HG03064 (cell line): ENCODE measurements around the gene ANKRD55.
"Not testable (repeated sequence)": the region's sequence is repeated elsewhere in the genome, so short reads cannot be mapped to it uniquely, and the experiment has no call there.

ENCODE experiments used
- ATAC-seq: cut with Tn5 transposase; IDR thresholded peaks from one replicate; pipeline ENCODE4 v1.9.1; 2021; ENCODE audit warnings: low read depth; ENCODE audit not compliant: unreplicated experiment

The ANKRD55 gene

GRCh38 chr5:56233230-56233629 is at the start of gene ANKRD55:
Gene ANKRD55, minus strand, starts transcription at chr5:56233330. Its CDS starts 417 bp downstream, at chr5:56232913.
- ATAC-seq: no peak

- ATAC-seq: no peak
Observed at GRCh38 chr5:56282216-56282615, 49.1 kb upstream of the ANKRD55 start.

- no peak for ATAC-seq
Observed at GRCh38 chr5:56281489-56282165, 48.5 kb upstream of the ANKRD55 start.

- no peak for ATAC-seq
Observed at GRCh38 chr5:56279979-56280378, 46.8 kb upstream of the ANKRD55 start.

- ATAC-seq: no peak
Observed at GRCh38 chr5:56279291-56279690, 46.2 kb upstream of the ANKRD55 start.

GRCh38 chr5:56278335-56278753 is 45.2 kb upstream of the ANKRD55 start:
- no peak for ATAC-seq

GRCh38 chr5:56277573-56277972 is 44.4 kb upstream of the ANKRD55 start:
- ATAC-seq: no peak

- ATAC-seq: no peak
Observed at GRCh38 chr5:56273376-56273955, 40.3 kb upstream of the ANKRD55 start.

- no peak for ATAC-seq
Observed at GRCh38 chr5:56272765-56273164, 39.6 kb upstream of the ANKRD55 start.

- ATAC-seq: peak; percentile 84
Observed at GRCh38 chr5:56270568-56271392, 37.6 kb upstream of the ANKRD55 start.

- no peak for ATAC-seq
Observed at GRCh38 chr5:56270058-56270457, 36.9 kb upstream of the ANKRD55 start.

- no peak for ATAC-seq
Observed at GRCh38 chr5:56269216-56269927, 36.2 kb upstream of the ANKRD55 start.

- ATAC-seq: not testable (repeated sequence)
Observed at GRCh38 chr5:56268707-56269106, 35.6 kb upstream of the ANKRD55 start.

- ATAC-seq: no peak
Observed at GRCh38 chr5:56267856-56268255, 34.7 kb upstream of the ANKRD55 start.

GRCh38 chr5:56264417-56265025 is 31.4 kb upstream of the ANKRD55 start:
- no peak for ATAC-seq

- ATAC-seq: no peak
Observed at GRCh38 chr5:56262279-56262678, 29.1 kb upstream of the ANKRD55 start.

- no peak for ATAC-seq
Observed at GRCh38 chr5:56259002-56259511, 25.9 kb upstream of the ANKRD55 start.

- not testable (repeated sequence) for ATAC-seq
Observed at GRCh38 chr5:56257763-56258529, 24.8 kb upstream of the ANKRD55 start.

- ATAC-seq: no peak
Observed at GRCh38 chr5:56257010-56257409, 23.9 kb upstream of the ANKRD55 start.
